ENCODE data around the gene GALNT13.

GALNT13 gene

GRCh38 chr2:153871231-153872221 is at the start of gene GALNT13:
GALNT13 (plus strand) TSS chr2:153871922.
- DNase-seq (ENCODE audit: low spot score) (no peak), FAIRE-seq (no peak)

- DNase-seq (ENCODE audit: low spot score) (no peak), FAIRE-seq (no peak)
Observed at GRCh38 chr2:153823880-153824279, 47.8 kb upstream of the GALNT13 start.

- FAIRE-seq = no peak
- DNase-seq (ENCODE audit: low spot score) = no peak
Observed at GRCh38 chr2:153828335-153828734, 43.4 kb upstream of the GALNT13 start.

GRCh38 chr2:153834662-153835061 is 37.1 kb upstream of the GALNT13 start:
- DNase-seq (ENCODE audit: low spot score) (no peak), FAIRE-seq (no peak)

- FAIRE-seq = no peak
Observed at GRCh38 chr2:153858250-153858649, 13.5 kb upstream of the GALNT13 start.

GRCh38 chr2:153864022-153864421 is 7.7 kb upstream of the GALNT13 start:
- DNase-seq (ENCODE audit: low spot score) (no peak), FAIRE-seq (no peak)

More at GRCh38 chr2:153858250-153858649, 13.5 kb upstream of the GALNT13 start:
- no peak for DNase-seq (ENCODE audit: low spot score)

GRCh38 chr2:153866595-153866994 is 5.1 kb upstream of the GALNT13 start:
- FAIRE-seq (no peak), DNase-seq (ENCODE audit: low spot score) (no peak)

- DNase-seq (ENCODE audit: low spot score) = no peak
- FAIRE-seq = no peak
Observed at GRCh38 chr2:153870308-153870707, 1.4 kb upstream of the GALNT13 start.

GRCh38 chr2:153872311-153873051 is 759 bp downstream of the GALNT13 start:
- DNase-seq (ENCODE audit: low spot score) = no peak
- no peak for FAIRE-seq

- FAIRE-seq (no peak), DNase-seq (ENCODE audit: low spot score) (no peak)
Observed at GRCh38 chr2:153873052-153874048, 1.6 kb downstream of the GALNT13 start.

GRCh38 chr2:153875801-153876466 is 4.2 kb downstream of the GALNT13 start:
- FAIRE-seq (no peak), DNase-seq (ENCODE audit: low spot score) (no peak)

- FAIRE-seq = no peak
- no peak for DNase-seq (ENCODE audit: low spot score)
Observed at GRCh38 chr2:153880926-153881325, 9.2 kb downstream of the GALNT13 start.

GRCh38 chr2:153886833-153887232 is 15.1 kb downstream of the GALNT13 start:
- FAIRE-seq (no peak), DNase-seq (ENCODE audit: low spot score) (no peak)

GRCh38 chr2:153890576-153890975 is 18.9 kb downstream of the GALNT13 start:
- FAIRE-seq = no peak

GRCh38 chr2:153891051-153891450 is 19.3 kb downstream of the GALNT13 start:
- no peak for DNase-seq (ENCODE audit: low spot score)
- FAIRE-seq = no peak

More at GRCh38 chr2:153890576-153890975, 18.9 kb downstream of the GALNT13 start:
- no peak for DNase-seq (ENCODE audit: low spot score)

GRCh38 chr2:153912798-153913396 is 41.2 kb downstream of the GALNT13 start:
- no peak for FAIRE-seq

GRCh38 chr2:153917570-153917969 is 45.8 kb downstream of the GALNT13 start:
- FAIRE-seq (no peak), DNase-seq (ENCODE audit: low spot score) (no peak)

More at GRCh38 chr2:153912798-153913396, 41.2 kb downstream of the GALNT13 start:
- DNase-seq (ENCODE audit: low spot score) = no peak

GRCh38 chr2:153935511-153935910 is 63.8 kb downstream of the GALNT13 start:
- DNase-seq (ENCODE audit: low spot score) = no peak
- FAIRE-seq = no peak

- DNase-seq (ENCODE audit: low spot score) (no peak), FAIRE-seq (no peak)
Observed at GRCh38 chr2:153939124-153939796, 67.5 kb downstream of the GALNT13 start.
